Heart left ventricle (tissue), 16 donors: ENCODE measurements around the gene C12orf57. TPM values are rescaled to one million over a fixed set of nuclear protein-coding genes. Genes with fewer than 3 reads are reported as not detected.
A peak's percentile ranks its signal among the peaks of the same experiment; 100 is the strongest.

ENCODE experiments used
- ATAC-seq, 4 donors: fragments of 200-7000 bp; cut with Tn5 transposase; one replicate each; pipeline ENCODE4 v1.9.1; 2020 to 2022; ENCODE audit warnings: moderate library complexity in 4 of 4, mild to moderate bottlenecking in 3 of 4, moderate number of reproducible peaks in 1 of 4
- DNase-seq, 5 donors: peaks; one replicate each; pipeline ENCODE4 v3.0.0-alpha.2; 2020
- H3K27ac ChIP-seq, 12 donors: fragments of 200-600 bp; sonication (generic) in 4 of 12; one replicate each; pipeline versions ENCODE4 v1.5.0 to v1.8.0; 2016 to 2022; ENCODE audit warnings: mild to moderate bottlenecking in 2 of 12
- H3K27me3 ChIP-seq, 9 donors: fragments of 200-600 bp; sonication (generic) in 2 of 9; one replicate each; pipeline versions ENCODE4 v1.5.1 to v1.8.0; 2016 to 2022; ENCODE audit warnings: mild to moderate bottlenecking in 3 of 9
- H3K36me3 ChIP-seq, 9 donors: fragments of 200-600 bp; sonication (generic) in 2 of 9; one replicate each; pipeline versions ENCODE4 v1.5.0 to v1.8.0; 2018 to 2022; ENCODE audit warnings: mild to moderate bottlenecking in 2 of 9
- H3K4me1 ChIP-seq, 12 donors: fragments of 200-600 bp; sonication (generic) in 4 of 12; one replicate each; pipeline versions ENCODE4 v1.5.0 to v1.8.0; 2016 to 2022; ENCODE audit warnings: mild to moderate bottlenecking in 3 of 12
- H3K4me3 ChIP-seq, 12 donors: fragments of 200-600 bp; sonication (generic) in 4 of 12; one replicate each; pipeline versions ENCODE4 v1.5.0 to v1.8.0; 2017 to 2022; ENCODE audit warnings: mild to moderate bottlenecking in 9 of 12, moderate library complexity in 4 of 12
- H3K9me3 ChIP-seq, 12 donors: fragments of 200-600 bp; sonication (generic) in 4 of 12; one replicate each; pipeline versions ENCODE4 v1.5.0 to v1.8.0; 2016 to 2022; ENCODE audit warnings: mild to moderate bottlenecking in 1 of 12
- CTCF ChIP-seq, 12 donors: fragments of 200-600 bp; sonication (generic) in 4 of 12; IDR thresholded peaks; one replicate each; pipeline versions ENCODE4 v1.5.0 to v1.8.0; 2018 to 2022; ENCODE audit warnings: antibody characterized with exemption in 12 of 12, mild to moderate bottlenecking in 5 of 12
- POLR2A ChIP-seq, 2 donors: fragments of 450-650 bp; IDR thresholded peaks; one replicate each; pipeline ENCODE4 v1.6.1; 2017; ENCODE audit warnings: antibody characterized with exemption in 2 of 2, mild to moderate bottlenecking in 2 of 2, moderate library complexity in 2 of 2
- WGBS, 4 donors: extraction: QIAGEN DNeasy Blood & Tissue Kit in 2 of 4; methylation state at CpG; one replicate each; pipeline versions ENCODE4 v1.1.5 to v1.1.7; 2013 to 2018; 5-methylcytosine and 5-hydroxymethylcytosine counted together
- intact Hi-C, 10 donors: fragments of 100-400 bp; cut with DNase I; formaldehyde crosslinking; loops; one replicate each; pipeline versions ENCODE4 v1.11.1 to v1.14.2; 2022
- polyA plus RNA-seq, 2 donors: library from polyadenylated mRNA; stranded (reverse); fragments of 200-250 nt; gene quantifications; one replicate each; pipeline ENCODE4 v1.2.3, GENCODE V29; 2013
- total RNA-seq, 9 donors: library from RNA; depleted of rRNA in 2 of 9; stranded (reverse); fragments of >200 nt in 2 of 9; fragmentation: NEBNext Ultra II Directional in 3 of 9; extraction: Animal tissue kit (Norgen Biotek cat#: 25700) in 3 of 9; gene quantifications; one replicate each; pipeline versions ENCODE4 v1.1.0 to v1.2.4, GENCODE V29; 2016 to 2023
- donor health status: ischemic (EF 13 %, LVEDD 7.1; RV severe dilation, severe dysfunction).
- donor health status: healthy with polysubstance abuse.
- donor health status: DM: no; HTN: yes; CAD: no.
- donor health status: DM: no; HTN: no; CAD: no.
- donor health status: ischemic (EF 25% LVEDD 6.9; RV normal size, moderate dysfunction).
- donor health status: ischemic (EF 25% LVEDD 5.7; RV mildly dilated, moderate dysfunction).
- donor health status: healthy.
- donor health status: DM: yes; HTN: yes; CAD: no.
- donor health status: ischemic (EF 35%, LVEDD 5.7; RV mildly dilated, moderate dysfunction).
- donor health status: nonischemic (EF 11% LVEDD 7.7; RV severe dilation, severe dysfunction).
- donor health status: DM: yes; HTN: yes; CAD: no.
- donor health status: PGD.
- donor health status: ischemic (EF 29% LVEDD 5.4; RV normal size, mild dysfunction).
- donor health status: nonischemic (EF 23%, LVEDD 6.1; RV moderate dilation, normal function).

The C12orf57 gene
- total and polyA plus RNA-seq, 11 donors, result 108 to 460 (median 187) TPM

DNA sequence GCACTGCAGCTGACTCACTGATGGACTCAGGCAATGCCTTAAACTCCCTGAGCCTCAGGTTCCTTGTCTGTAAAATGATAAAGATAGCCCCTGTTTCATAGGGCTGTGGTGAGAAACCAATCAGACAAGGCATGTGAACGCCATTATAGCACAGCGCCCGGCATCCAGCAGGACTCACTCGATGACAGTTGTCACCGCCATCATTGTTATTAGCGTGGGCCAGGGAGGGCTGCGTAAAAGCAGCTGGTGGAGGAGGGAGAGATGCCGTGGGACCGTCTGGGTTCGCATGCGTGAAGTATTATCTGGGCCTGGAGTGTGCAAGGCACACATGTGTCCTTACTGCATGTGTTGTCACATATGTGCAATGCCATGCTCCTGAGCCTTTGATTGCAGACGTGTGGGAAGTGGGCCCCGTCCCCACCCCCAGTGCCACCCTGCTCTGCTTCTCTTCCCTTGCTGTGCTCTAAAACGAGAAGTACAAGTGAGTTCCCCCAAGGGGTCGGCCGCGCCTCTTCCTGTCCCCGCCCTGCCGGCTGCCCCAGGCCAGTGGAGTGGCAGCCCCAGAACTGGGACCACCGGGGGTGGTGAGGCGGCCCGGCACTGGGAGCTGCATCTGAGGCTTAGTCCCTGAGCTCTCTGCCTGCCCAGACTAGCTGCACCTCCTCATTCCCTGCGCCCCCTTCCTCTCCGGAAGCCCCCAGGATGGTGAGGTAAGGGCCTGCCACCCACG is 7.2 kb downstream of the C12orf57 start, which contains the start of gene PTPN6:
Gene PTPN6, plus strand, starts transcription at position 546 of the 730 bp plus-strand sequence. Its CDS starts 157 bp downstream, at position 703.
- DNase-seq (peak in 4 of 5 donors; percentile 69 to 90 (median 74)), ATAC-seq (peak in 3 of 4 donors; percentile 33 to 56 (median 38))
- H3K9me3 ChIP-seq, result no peaks in the 10 kb centered on the region
- peaks cover 0 to 12% (median 9%) of the 10 kb centered on the region in 9 donors for H3K36me3 ChIP-seq
- peak within 1 kb of the TSS in 10 of 12 donors; percentile 12 to 66 (median 43) for H3K4me3 ChIP-seq
- WGBS, 4 donors, result 71 to 81% (median 79%) methylated on average over 24 to 25 of the region's 25 CpGs
- H3K4me1 ChIP-seq, result peaks cover 0 to 78% (median 19%) of the 10 kb centered on the region in 12 donors
- no peaks in the 10 kb centered on the region for H3K27me3 ChIP-seq
- intact Hi-C loops, result no loop called here
- TF ChIP-seq POLR2A (IDR thresholded peaks at IDR 0.05) (no peak), CTCF (IDR thresholded peaks at IDR 0.05) (no peak)
- H3K27ac ChIP-seq, result peak within 1 kb of the TSS in 11 of 12 donors; percentile 8 to 97 (median 48)

DNA sequence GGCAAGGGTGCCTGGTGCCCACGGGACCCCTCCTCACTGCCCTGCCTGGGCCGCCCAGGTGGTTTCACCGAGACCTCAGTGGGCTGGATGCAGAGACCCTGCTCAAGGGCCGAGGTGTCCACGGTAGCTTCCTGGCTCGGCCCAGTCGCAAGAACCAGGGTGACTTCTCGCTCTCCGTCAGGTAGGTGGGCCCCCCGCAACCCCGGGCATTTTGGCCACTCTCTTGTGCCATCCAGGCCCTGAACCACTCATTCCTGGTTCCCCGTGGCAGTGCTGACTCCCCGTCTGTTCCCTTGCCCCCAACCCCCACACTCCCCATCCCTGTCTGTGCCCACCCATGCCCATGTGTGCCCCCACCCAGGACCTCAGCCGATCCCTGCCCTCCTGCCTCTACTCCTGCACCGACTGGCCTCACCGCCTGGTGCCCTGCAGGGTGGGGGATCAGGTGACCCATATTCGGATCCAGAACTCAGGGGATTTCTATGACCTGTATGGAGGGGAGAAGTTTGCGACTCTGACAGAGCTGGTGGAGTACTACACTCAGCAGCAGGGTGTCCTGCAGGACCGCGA is 7.8 kb downstream of the C12orf57 start:
- H3K27ac ChIP-seq, result peak overlapping the region in 11 of 12 donors; percentile 8 to 97 (median 48)
- 82 to 92% (median 88%) methylated on average over 16 to 20 of the region's 20 CpGs for WGBS, 4 donors
- no peaks in the 10 kb centered on the region for H3K27me3 ChIP-seq
- DNase-seq, result peak in 1 of 5 donors; percentile 7
- H3K9me3 ChIP-seq, result no peaks in the 10 kb centered on the region
- H3K4me3 ChIP-seq, result peak overlapping the region in 10 of 12 donors; percentile 12 to 66 (median 43)
- peaks cover 0 to 19% (median 2%) of the 10 kb centered on the region in 9 donors for H3K36me3 ChIP-seq
- H3K4me1 ChIP-seq, result peaks cover 0 to 78% (median 14%) of the 10 kb centered on the region in 12 donors
- intact Hi-C loops, result no loop called here
- no peak for ATAC-seq
- TF ChIP-seq POLR2A (IDR thresholded peaks at IDR 0.05), result no peak
- TF ChIP-seq CTCF (IDR thresholded peaks at IDR 0.05), result no peak

GRCh38 chr12:6952121-6952862 is 8.5 kb downstream of the C12orf57 start:
- 63 to 70% (median 65%) methylated on average over 15 to 22 of the region's 22 CpGs for WGBS, 4 donors
- Histone ChIP-seq H3K9me3 (no peaks in the 10 kb centered on the region), H3K4me1 (peaks cover 0 to 78% (median 12%) of the 10 kb centered on the region in 12 donors), H3K36me3 (peaks cover 0 to 25% (median 0%) of the 10 kb centered on the region in 9 donors), H3K27me3 (no peaks in the 10 kb centered on the region), H3K4me3 (peak overlapping the region in 10 of 12 donors; percentile 11 to 66 (median 43)), H3K27ac (peak overlapping the region in 8 of 12 donors; percentile 8 to 97 (median 70))
- TF ChIP-seq CTCF (IDR thresholded peaks at IDR 0.05), result no peak
- TF ChIP-seq POLR2A (IDR thresholded peaks at IDR 0.05), result no peak
- peak in 2 of 5 donors; percentile 24 to 25 for DNase-seq
- no peak for ATAC-seq
- intact Hi-C loops, result no loop called here
